Colon (tissue), 2 donors: Measurements from ENCODE around the gene CREB3L4.
"Not testable (repeated sequence)": the region's sequence is repeated elsewhere in the genome, so short reads cannot be mapped to it uniquely, and the experiment has no call there.

Experiments used
- FAIRE-seq: peaks from 2 replicates; lab custom pipeline; 2012; peaks lifted over from hg19 to GRCh38; lab: Jason Lieb, UNC
- donor health status: control.
- donor health status: control.

CREB3L4 gene

DNA sequence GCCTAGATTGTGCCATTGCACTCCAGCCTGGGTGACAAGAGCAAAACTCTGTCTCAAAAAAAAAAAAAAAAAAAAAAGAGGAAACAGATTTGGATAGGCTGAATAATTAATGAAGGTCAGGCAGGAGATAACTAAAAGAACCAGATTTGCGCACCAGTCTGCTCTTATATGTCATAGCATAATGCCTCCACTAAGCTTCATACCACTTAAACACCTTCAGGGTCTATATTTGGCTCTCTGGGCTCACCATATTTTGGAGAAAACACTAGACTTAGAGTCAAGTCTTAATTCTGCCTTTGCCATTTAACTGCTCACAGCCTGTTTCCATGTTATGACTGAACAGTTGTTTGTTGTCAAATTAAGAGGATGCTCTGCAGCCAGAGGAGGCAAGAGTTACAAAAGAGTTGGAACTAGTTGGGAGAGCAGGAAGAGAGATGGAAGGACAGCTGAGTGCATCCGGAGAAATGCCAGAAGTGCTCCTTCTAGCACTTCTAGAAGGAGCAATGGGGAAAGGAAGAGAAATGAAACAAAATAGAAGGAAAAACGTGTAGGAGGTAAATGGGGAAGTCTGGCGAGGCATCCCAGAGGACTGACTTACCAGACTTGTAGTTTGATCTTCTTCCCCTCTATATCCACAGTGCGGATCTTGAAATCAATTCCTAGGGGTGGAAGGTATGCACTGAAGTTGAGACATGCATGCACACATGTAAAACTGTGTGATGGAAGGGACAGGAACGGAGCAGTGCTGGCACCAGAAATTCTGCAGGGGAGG is 16.6 kb downstream of the CREB3L4 start:
- FAIRE-seq, result no peak

DNA sequence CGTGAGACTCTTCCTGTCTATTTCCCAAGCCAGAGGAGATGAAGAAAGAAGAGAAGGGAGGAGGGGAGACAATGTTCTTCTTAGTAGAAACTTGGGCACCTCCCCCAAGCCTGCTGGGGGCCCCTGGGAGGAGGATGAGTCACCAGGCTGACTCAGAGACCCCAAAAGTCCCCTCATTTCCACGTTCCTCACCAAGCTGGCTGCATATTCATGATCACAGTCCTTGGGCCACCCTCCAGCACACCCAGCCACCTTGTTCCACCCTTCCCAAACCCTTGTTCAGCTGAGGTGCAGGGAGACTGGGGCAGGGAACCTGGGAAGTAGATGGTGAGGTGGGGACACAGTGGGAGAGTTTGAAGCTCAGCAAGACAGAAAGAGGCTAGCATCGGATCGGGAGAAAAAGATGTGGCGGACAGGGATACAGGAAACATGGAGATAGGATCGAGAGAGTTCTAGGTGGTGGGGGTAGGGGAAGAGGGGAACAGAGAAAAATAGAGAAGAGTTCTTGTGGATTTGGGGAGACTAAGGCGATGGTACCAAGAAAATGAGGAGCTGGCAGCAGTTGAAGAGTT is 17.7 kb downstream of the CREB3L4 start:
- FAIRE-seq, result no peak

DNA sequence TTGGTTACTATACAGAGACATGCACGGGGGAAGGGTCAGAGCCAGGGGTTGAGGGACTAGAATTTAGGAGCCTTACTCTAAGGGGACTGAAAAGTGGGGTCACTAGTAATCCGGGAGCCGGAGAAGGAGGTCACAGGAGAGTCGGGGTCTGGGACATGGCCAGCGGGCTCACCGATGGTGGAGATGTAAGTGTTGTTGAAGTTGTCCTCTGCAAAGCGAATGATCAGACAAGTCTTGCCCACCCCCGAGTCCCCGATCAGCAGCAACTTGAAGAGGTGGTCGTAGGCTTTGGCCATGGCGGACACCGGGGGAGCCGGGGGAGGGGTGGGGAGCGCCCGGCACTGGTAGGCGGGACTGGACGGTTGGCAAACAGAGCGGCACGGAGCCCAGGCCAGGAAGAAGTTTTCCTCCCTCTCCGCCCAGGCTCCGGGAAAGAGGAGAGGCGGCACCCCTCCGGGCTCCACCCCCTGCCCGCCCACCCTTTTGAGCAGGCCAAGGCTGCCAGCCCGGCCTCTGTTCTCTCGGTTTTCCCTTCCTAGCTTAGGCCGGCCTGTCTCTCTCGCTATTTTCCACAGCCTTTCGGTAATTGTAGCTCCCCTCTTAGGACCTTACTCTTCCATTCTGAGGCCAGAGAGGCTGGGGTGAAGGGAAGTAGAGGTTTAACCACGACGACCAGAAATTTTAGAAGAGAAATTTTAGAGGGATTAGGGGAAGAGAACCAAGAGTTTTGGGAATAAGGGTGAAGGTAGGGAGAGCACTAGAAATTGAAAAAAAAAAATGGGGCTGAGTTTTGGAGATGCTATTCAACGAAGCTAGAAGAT is 18.4 kb downstream of the CREB3L4 start, which contains the start of gene RAB13:
Gene RAB13, minus strand, starts transcription at position 399 of the 821 bp plus-strand sequence. Its CDS starts 103 bp downstream, at position 296.
- FAIRE-seq, result no peak

DNA sequence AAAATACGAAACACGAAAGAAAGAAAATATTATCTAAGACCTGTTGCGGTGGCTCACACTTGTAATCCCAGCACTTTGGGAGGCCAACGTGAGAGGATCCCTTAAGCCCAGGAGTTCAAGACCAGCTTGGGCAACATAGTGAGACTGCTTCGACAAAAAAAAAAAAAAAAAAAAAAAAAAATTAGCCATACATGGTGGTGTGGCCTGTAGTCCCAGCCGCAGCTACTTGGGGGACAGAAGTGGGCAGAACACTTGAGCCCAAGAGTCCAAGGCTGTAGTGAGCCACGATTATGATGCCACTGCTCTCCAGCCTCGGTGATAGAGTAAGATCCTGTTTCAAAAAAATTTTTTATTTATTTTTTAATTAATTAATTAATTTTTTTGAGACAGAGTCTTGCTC is 19.9 kb downstream of the CREB3L4 start:
- no peak for FAIRE-seq

DNA sequence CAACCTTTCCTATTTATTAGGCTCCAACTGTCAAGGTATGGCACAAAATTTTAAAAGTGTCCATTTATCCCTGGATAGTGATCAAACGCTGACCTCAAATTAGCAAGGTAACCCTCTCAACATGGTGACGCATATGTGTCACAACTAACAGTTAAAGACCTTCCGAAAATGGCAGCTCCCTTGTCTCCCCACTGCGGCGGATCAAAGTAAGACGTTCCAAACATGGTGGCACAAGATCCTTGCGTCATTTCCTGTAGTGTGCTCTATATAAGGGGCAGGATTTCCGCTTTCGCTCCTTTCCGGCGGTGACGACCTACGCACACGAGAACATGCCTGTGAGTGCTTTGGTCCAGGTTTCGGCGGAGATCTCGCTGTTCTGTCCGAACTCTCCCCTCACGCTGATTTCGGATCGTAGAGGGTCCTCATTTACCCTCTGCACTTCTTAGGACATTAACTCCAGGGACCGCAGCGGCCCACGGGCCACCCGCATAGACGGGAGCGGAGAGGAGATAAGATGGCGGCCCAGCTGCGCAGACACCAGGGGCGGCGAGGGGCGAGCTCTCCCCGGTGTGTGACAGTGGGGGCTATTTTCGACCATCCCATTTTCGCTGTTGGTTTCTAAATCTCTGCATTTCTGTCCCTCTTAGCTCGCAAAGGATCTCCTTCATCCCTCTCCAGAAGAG is 22.9 kb downstream of the CREB3L4 start, which contains the start of gene RPS27:
Gene RPS27, plus strand, starts transcription at position 295 of the 683 bp plus-strand sequence. Its CDS starts 35 bp downstream, at position 330.
- FAIRE-seq, result peak; percentile 14

DNA sequence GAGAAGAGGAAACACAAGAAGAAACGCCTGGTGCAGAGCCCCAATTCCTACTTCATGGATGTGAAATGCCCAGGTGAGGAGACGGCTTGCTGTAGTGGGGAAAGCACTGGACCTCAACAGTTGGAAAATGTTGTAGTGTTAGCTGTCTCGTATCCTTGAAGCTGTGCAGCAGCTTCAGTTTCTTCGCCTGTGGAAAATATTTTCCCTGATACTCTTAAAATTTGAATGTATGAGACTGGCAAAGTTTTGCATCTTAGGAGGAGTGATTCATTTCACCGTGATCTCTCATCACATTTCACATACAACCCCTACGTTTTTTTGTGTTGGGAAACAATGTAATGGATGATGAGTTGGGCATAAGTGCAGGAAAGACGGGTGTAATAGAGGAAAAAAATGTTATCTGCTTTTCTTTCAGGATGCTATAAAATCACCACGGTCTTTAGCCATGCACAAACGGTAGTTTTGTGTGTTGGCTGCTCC is 23.5 kb downstream of the CREB3L4 start:
- FAIRE-seq, result no peak

DNA sequence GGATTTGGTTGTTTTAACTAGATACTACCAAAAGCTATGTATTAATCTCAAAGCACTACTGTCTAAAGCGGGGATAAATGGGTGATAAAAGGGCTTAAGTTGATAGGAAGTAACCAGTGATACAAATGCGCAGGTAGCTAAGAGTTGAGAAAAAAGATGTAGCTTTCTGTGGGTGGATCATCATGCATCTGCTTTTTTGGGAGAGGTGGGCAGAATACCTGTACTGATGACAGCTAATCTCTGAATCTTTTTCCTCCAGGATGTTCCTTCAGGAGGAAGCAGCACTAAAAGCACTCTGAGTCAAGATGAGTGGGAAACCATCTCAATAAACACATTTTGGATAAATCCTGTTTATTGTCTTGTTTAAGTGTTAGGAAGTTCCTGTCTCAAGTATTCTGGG is 24.1 kb downstream of the CREB3L4 start:
- no peak for FAIRE-seq

DNA sequence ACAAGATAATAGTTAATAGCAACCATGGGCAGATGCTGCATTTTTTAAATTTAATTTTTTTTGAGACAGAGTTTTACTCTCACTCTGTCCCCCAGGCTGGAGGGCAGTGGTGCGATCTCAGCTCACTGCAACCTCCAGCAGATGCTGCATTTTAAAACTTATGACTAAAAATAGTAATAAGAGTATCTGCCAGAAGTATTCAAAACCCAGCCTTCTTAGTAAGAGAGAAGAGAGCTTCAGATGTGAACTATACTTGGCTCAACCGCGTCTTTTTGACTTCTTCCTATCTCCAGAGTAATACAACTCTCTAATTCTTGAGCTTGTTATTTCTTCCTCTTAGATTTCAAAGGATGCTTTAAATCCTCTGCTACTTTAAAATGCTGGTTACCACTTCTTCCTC is 27.5 kb downstream of the CREB3L4 start:
- no peak for FAIRE-seq

DNA sequence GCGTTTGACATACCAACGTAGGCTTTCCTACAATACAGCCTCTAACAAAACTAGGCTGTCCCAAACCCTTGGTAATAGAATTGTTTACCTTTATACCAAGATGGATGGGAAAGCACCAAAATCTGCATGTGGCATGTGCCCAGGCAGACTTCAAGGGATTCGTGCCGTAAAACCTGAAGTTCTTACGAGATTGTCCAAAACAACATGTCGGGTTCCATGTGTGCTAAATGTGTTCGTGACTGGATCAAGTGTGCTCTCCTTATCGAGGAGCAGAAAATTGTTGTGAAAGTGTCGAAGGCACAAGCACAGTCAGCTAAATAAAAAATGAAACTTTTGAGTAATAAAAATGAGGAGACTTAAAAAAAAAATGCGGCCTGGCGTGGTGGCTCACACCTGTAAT is 27.9 kb downstream of the CREB3L4 start:
- FAIRE-seq, result no peak

DNA sequence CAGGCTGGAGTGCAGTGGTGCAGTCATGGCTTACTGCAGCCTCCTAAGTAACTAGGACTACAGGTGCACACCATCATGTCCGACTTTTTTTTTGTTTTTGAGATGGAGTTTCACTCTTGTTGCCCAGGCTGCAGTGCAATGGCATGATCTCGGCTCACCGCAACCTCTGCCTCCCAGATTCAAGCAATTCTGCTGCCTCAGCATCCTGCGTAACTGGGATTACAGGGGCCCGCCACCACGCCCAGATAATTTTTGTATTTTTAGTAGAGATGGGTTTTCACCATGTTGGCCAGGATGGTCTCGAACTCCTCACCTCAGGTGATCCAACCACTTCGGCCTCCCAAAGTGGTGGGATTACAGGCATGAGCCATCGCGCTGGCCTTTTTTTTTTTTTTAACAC is 29.2 kb downstream of the CREB3L4 start:
- not testable (repeated sequence) for FAIRE-seq

DNA sequence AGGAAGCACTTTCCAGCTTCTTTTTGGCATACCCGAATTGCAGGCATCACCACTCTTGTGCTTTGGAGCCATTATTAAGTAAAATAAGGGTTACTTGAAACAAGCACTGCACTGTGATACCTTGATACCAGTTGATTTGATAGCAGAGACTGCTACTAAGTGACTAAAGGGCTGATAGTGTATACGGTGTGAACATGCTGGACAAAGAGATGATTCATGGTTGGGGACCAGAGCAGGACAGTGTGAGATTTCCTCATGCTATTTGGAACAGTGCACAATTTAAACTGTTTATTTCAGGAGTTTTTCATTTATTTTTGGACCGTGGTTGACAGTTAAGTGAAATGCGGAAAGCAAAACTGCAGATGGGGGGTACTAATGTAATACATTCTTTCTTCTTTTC is 32.7 kb downstream of the CREB3L4 start:
- FAIRE-seq, result no peak

DNA sequence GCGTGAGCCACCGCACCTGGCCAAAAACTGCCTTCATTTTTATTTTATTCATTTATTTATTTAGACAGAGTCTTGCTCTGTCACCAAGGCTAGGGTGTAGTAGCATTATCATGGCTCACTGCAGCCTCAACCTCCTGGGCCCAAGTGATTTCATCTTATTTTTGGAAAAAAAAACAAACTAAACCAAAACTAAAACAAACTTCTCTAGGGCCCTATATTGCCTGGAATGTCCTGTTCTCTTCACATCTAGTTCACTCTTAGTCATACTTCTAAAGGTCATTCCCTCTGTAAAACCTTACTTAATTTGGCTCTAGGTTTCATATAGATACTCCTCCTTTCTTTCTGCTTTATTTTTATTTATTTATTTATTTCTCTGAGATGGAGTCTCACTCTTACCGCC is 38.4 kb downstream of the CREB3L4 start:
- no peak for FAIRE-seq

DNA sequence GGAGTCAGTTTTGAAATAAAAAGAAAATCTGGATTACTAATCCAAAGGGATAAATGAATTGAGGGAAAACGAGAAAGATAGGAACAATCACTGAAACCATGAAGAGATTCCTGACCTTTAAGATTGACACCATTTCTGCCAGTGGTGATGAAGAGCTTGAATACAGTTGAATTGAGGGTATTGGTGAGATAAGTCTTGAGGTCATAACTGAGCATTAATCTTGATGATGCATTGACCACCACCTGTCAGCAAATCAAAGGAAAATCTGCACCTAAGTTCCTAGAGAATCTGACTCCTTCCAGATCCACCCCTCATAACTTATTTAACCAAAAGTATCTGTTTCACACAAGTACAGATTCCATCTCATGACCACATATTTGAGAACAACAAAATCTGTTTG is 44.4 kb downstream of the CREB3L4 start:
- FAIRE-seq, result no peak

DNA sequence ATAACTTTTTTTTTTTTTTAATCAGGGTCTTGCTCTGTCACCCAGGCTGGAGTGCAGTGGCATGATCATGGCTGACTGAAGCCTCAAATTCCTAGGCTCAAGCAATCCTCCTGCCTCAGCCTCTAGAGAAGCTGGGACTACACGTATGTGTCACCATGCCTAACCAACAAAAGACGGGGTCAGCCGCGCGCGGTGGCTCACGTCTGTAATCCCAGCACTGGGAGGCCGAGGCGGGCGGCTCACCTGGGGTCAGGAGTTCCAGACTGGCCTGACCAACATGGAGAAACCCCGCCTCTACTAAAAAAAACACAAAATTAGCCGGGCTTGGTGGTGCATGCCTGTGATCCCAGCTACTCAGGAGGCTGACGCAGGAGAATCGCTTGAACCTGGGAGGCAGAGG is 44.8 kb downstream of the CREB3L4 start:
- FAIRE-seq, result not testable (repeated sequence)

DNA sequence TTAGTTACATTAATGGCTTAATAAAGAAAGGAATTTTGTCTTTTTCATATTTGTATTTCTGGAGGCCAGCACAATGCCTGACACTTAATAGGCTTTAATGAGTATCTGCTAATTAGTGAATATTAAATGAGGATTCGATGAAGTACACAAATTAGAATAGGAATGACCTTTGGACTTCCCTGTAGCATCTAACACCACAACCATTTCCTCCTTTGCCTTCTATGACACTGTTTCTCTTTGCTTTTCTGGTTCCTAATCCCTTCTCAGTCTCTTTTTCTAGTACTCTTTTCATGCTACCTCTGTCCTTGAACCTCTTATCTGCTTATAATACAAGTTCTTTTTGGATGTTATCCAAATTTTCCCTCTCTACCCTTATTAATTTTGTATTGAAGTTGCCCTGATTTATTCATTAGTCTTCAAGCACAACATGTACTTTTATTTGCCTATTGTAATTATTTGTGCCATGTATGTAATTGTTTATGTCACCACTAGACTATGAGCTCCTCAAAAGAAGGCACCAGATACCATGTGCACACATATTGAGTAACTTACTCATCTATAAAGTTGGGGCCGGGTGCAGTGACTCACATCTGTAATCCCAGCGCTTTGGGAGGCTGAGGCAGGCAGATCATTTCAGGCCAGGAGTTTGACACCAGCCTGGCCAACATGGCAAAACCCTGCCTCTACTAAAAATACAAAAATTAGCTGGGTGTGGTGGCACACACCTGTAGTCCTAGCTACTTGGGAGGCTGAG is 46.6 kb downstream of the CREB3L4 start:
- no peak for FAIRE-seq

DNA sequence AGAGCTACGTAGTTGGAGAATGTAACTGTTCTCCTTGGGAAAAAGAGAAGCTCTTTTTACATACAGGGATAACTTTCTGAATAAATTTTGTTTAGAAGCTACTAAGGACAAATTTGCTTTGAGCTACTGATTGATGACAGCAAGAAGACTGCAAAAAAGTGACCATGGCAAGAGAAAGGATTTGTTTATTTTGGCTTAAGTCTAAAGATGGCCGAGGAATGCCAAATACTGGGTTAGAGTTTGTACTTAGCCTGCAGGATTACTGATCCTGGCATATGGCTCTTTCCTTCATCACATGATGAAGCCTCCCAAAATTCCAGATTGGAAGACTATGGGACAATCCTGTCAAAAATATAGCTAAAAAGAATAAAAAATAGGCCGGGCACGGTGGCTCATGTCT is 51.6 kb downstream of the CREB3L4 start:
- FAIRE-seq, result no peak

DNA sequence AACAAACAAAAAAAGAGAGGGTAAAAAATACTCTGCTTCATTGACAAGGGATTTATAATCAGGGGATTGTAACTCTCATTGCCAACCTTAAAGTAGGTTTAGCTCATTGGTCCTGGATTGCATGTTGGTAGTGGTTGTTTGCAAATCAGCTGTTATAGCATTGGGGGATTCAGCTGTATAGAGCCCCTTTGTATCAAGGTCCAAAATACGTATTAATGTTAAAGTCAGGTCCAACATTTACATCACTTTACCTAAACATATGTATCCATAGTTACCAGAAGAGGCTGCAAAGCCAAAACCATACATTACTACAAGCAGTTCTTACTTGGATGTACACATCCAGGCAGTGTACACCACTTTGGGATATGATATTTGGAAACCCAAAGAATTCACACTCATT is 52.2 kb downstream of the CREB3L4 start:
- FAIRE-seq, result no peak
